HL-60 (cell line): ENCODE measurements around the gene PCBP4.
"Not testable (repeated sequence)": the region's sequence is repeated elsewhere in the genome, so short reads cannot be mapped to it uniquely, and the experiment has no call there.

Experiments used
- GABPA ChIP-seq: IDR thresholded peaks from 2 replicates; pipeline ENCODE4 v1.6.1; 2012; ENCODE audit warnings: low read depth
- POLR2AphosphoS5 ChIP-seq: IDR thresholded peaks from 2 replicates; pipeline ENCODE4 v1.6.1; 2012; ENCODE audit warnings: low read depth
- TF ChIP-seq, protein P1 (sequence below): IDR thresholded peaks from one replicate; pipeline ENCODE4 v1.5.1; 2011; ENCODE audit warnings: low read length, control low read depth, inconsistent platforms; ENCODE audit not compliant: insufficient read depth
- TF ChIP-seq, protein P2 (sequence below): IDR thresholded peaks from 2 replicates; pipeline ENCODE4 v1.6.1; 2012; ENCODE audit warnings: low read depth; ENCODE audit not compliant: insufficient replicate concordance

DNA sequence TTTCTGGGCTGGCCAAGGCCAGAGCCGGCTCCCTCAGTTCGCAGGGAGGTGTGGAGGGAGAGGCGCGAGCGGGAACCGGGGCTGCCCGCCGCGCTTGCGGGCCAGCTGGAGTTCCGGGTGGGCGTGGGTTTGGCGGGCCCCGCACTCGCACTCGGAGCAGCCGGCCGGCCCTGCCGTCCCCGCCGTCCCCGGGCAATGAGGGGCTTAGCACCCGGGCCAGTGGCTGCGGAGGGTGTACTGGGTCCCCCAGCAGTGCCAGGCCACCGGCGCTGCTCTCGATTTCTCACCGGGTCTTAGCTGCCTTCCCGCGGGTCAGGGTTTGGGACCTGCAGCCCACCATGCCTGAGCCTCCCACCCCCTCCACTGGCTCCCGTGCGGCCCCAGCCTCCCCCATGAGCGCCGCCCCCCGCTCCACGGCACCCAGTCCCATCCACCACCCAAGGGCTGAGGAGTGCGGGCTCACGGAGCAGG lies 23.3 kb upstream of the PCBP4 start:
- TF ChIP-seq, protein P1, sequence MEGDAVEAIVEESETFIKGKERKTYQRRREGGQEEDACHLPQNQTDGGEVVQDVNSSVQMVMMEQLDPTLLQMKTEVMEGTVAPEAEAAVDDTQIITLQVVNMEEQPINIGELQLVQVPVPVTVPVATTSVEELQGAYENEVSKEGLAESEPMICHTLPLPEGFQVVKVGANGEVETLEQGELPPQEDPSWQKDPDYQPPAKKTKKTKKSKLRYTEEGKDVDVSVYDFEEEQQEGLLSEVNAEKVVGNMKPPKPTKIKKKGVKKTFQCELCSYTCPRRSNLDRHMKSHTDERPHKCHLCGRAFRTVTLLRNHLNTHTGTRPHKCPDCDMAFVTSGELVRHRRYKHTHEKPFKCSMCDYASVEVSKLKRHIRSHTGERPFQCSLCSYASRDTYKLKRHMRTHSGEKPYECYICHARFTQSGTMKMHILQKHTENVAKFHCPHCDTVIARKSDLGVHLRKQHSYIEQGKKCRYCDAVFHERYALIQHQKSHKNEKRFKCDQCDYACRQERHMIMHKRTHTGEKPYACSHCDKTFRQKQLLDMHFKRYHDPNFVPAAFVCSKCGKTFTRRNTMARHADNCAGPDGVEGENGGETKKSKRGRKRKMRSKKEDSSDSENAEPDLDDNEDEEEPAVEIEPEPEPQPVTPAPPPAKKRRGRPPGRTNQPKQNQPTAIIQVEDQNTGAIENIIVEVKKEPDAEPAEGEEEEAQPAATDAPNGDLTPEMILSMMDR, result not testable (repeated sequence)
- not testable (repeated sequence) for TF ChIP-seq POLR2AphosphoS5, GABPA
- TF ChIP-seq, protein P2, sequence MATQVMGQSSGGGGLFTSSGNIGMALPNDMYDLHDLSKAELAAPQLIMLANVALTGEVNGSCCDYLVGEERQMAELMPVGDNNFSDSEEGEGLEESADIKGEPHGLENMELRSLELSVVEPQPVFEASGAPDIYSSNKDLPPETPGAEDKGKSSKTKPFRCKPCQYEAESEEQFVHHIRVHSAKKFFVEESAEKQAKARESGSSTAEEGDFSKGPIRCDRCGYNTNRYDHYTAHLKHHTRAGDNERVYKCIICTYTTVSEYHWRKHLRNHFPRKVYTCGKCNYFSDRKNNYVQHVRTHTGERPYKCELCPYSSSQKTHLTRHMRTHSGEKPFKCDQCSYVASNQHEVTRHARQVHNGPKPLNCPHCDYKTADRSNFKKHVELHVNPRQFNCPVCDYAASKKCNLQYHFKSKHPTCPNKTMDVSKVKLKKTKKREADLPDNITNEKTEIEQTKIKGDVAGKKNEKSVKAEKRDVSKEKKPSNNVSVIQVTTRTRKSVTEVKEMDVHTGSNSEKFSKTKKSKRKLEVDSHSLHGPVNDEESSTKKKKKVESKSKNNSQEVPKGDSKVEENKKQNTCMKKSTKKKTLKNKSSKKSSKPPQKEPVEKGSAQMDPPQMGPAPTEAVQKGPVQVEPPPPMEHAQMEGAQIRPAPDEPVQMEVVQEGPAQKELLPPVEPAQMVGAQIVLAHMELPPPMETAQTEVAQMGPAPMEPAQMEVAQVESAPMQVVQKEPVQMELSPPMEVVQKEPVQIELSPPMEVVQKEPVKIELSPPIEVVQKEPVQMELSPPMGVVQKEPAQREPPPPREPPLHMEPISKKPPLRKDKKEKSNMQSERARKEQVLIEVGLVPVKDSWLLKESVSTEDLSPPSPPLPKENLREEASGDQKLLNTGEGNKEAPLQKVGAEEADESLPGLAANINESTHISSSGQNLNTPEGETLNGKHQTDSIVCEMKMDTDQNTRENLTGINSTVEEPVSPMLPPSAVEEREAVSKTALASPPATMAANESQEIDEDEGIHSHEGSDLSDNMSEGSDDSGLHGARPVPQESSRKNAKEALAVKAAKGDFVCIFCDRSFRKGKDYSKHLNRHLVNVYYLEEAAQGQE, result not testable (repeated sequence)
